K562 (cell line): ENCODE data around the gene RAB31. TPM values are rescaled to one million over a fixed set of nuclear protein-coding genes. Genes with fewer than 3 reads are reported as not detected.

Experiments
- CBX8 ChIP-seq: fragments of 200-600 bp; sonication (generic); IDR thresholded peaks from 2 replicates; pipeline ENCODE4 v1.6.1; 2012; ENCODE audit warnings: borderline replicate concordance, mixed run types, low read depth, mild to moderate bottlenecking, moderate library complexity, mixed read lengths, low read length, control low read depth, inconsistent platforms; ENCODE audit not compliant: poor library complexity, severe bottlenecking; ENCODE audit errors: extremely low read depth
- CHCHD3 ChIP-seq: fragments of 250-450 bp; sonication (Bioruptor Pico); IDR thresholded peaks from 2 replicates; pipeline ENCODE4 v2.1.2; 2022; ENCODE audit warnings: mild to moderate bottlenecking
- COPS2 ChIP-seq: fragments of 450-650 bp; conservative IDR thresholded peaks from 2 replicates; pipeline ENCODE4 v1.6.1; 2016; ENCODE audit warnings: mild to moderate bottlenecking, moderate library complexity
- GATA2 ChIP-seq: sonication (generic); formaldehyde crosslinking; IDR thresholded peaks from 2 replicates; pipeline ENCODE4 v1.4.0; 2020; ENCODE audit warnings: mild to moderate bottlenecking, missing genetic modification reagents
- HDAC1 ChIP-seq, 2 experiments: fragments of 450-650 bp; IDR thresholded peaks; 2 replicates each; pipeline ENCODE4 v1.6.1; 2016 to 2017; ENCODE audit warnings: inconsistent platforms in 1 of 2, mild to moderate bottlenecking in 1 of 2, moderate library complexity in 1 of 2
- HIVEP1 ChIP-seq: fragments of 250-450 bp; sonication (Bioruptor Pico); IDR thresholded peaks from 2 replicates; pipeline ENCODE4 v1.4.0; 2020; ENCODE audit warnings: mild to moderate bottlenecking
- HNRNPK ChIP-seq: fragments of 200-400 bp; formaldehyde crosslinking; IDR thresholded peaks from one replicate; pipeline ENCODE4 v1.6.1; 2018; ENCODE audit warnings: mild to moderate bottlenecking, low read depth, low read length; ENCODE audit not compliant: poor library complexity, severe bottlenecking
- NR2F6 ChIP-seq: fragments of 450-650 bp; formaldehyde crosslinking; IDR thresholded peaks from 2 replicates; pipeline ENCODE4 v1.4.0; 2020; ENCODE audit warnings: mild to moderate bottlenecking
- POLR3G ChIP-seq: IDR thresholded peaks from 2 replicates; pipeline ENCODE4 v1.6.1; 2011; ENCODE audit not compliant: insufficient read length, insufficient replicate concordance; ENCODE audit errors: extremely low read depth
- SAFB ChIP-seq: fragments of 200-400 bp; formaldehyde crosslinking; IDR thresholded peaks from 2 replicates; pipeline ENCODE4 v1.6.1; 2017; ENCODE audit warnings: low read depth, low read length, borderline replicate concordance
- SAFB2 ChIP-seq: fragments of 200-400 bp; formaldehyde crosslinking; IDR thresholded peaks from 2 replicates; pipeline ENCODE4 v1.6.1; 2018; ENCODE audit warnings: borderline replicate concordance, low read length, low read depth, moderate library complexity; ENCODE audit not compliant: severe bottlenecking
- SIRT6 ChIP-seq: IDR thresholded peaks from one replicate; pipeline ENCODE4 v1.6.1; 2012; ENCODE audit warnings: low read depth, mild to moderate bottlenecking, control low read depth, inconsistent platforms, low read length, moderate library complexity
- SMARCA5 ChIP-seq: fragments of 450-650 bp; IDR thresholded peaks from 2 replicates; pipeline ENCODE4 v1.6.1; 2016
- TOE1 ChIP-seq, 2 experiments: fragments of 450-650 bp in 1 of 2; sonication (generic) in 1 of 2; formaldehyde crosslinking in 1 of 2; IDR thresholded peaks; 2 replicates each; pipeline versions ENCODE4 v1.7.1 to v1.8.0; 2016 to 2022; ENCODE audit warnings: borderline replicate concordance in 2 of 2, mild to moderate bottlenecking in 2 of 2, antibody characterized with exemption in 1 of 2, inconsistent platforms in 1 of 2, low read depth in 1 of 2, missing genetic modification reagents in 1 of 2, moderate library complexity in 1 of 2
- TRIM24 ChIP-seq, 2 experiments: fragments of 450-650 bp; IDR thresholded peaks; 2 replicates each; pipeline ENCODE4 v1.6.1; 2016
- ZNF232 ChIP-seq: sonication (generic); formaldehyde crosslinking; IDR thresholded peaks from 2 replicates; pipeline ENCODE4 v1.8.0; 2022; ENCODE audit warnings: mild to moderate bottlenecking, missing genetic modification reagents
- ZNF77 ChIP-seq: fragments of 250-450 bp; sonication (Bioruptor Pico); IDR thresholded peaks from 2 replicates; pipeline ENCODE4 v1.5.0; 2020
- polyA plus RNA-seq, 8 experiments: library from polyadenylated mRNA; depleted of rRNA in 4 of 8; stranded (reverse) in 5 of 8; unstranded in 3 of 8; fragments of >200 nt; fragmentation: Nextera tagmentation in 2 of 8; fragmentation: Illumina TruSeq in 1 of 8; extraction: Ambion mirVana in 2 of 8; extraction: Trizol in 1 of 8; gene quantifications; 2 replicates each; pipeline versions ENCODE4 v1.2.1 to v1.2.3, GENCODE V29; 2011 to 2014; ENCODE audit warnings: inconsistent platforms in 1 of 8, missing spikeins in 1 of 8
- total RNA-seq, 7 experiments: library from RNA; depleted of rRNA in 6 of 7; stranded (reverse); fragments of >200 nt in 6 of 7; fragmentation: Illumina TruSeq in 2 of 7; extraction: Trizol in 2 of 7; gene quantifications; 2 replicates each; pipeline versions ENCODE4 v1.2.1 to v1.2.3, GENCODE V29; 2011 to 2021; ENCODE audit warnings: low replicate concordance in 1 of 7
- TF ChIP-seq, protein P1 (sequence below), 3 experiments: fragments of 200-800 bp in 1 of 3; sonication (Bioruptor generic) in 1 of 3; sonication (generic) in 1 of 3; formaldehyde crosslinking in 1 of 3; IDR thresholded peaks; 2 replicates each; pipeline versions ENCODE4 v1.6.1 to v1.8.0; 2016 to 2022; ENCODE audit warnings: mild to moderate bottlenecking in 2 of 3, missing compliant biosample characterization in 2 of 3, missing genetic modification characterization in 2 of 3, missing genetic modification reagents in 1 of 3
- TF ChIP-seq, protein P2 (sequence below): sonication (generic); formaldehyde crosslinking; IDR thresholded peaks from 2 replicates; pipeline ENCODE4 v1.8.0; 2022; ENCODE audit warnings: mild to moderate bottlenecking, missing genetic modification reagents
- TF ChIP-seq, protein P3 (sequence below): sonication (generic); formaldehyde crosslinking; IDR thresholded peaks from 2 replicates; pipeline ENCODE4 v1.9.0; 2022; ENCODE audit warnings: mild to moderate bottlenecking, missing genetic modification reagents
- TF ChIP-seq, protein P4 (sequence below): sonication (generic); IDR thresholded peaks from 2 replicates; pipeline ENCODE4 v1.6.1; 2016

RAB31 gene
- total and polyA plus RNA-seq, 9 of the 15 experiments (the other 6 are each of a cell fraction or from before 2014, with no cell fraction given): 20.7 to 70.4 (median 41.3) TPM

DNA sequence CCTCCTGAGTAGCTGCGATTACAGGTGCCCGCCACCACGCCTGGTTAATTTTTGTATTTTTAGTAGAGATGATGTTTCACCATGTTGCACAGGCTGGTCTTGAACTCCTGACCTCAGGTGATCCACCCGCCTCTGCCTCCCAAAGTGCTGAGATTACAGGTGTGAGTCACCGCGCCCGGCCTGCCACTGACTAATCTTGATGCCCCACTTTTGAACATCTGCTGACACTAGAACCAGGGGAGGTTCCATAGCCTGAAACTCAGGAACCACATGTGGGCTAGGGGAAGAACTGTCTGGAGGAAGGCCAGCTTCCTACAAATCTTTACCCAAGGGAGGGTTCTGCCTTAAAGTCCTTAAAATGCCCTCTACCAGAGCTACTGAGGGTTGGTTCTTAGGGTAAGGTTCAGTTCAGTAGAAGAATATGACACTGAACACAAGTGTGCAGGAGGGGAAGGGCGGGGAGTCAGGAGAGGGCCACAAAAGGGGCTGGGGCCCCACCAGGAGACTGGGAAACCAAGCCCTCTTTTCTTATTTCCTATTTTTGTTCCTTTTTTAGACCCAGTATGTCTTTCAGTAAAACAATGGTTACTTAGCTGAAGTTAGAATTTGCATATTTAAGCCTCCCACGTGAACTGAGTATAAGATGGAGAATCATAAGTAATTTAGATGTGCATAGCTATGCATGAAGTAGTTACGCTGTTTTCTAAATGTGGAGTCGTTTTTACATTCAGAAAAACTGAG is 6.3 kb upstream of the RAB31 start (continued):
- TF ChIP-seq TOE1 (IDR thresholded peaks at IDR 0.05; ENCODE audit: borderline replicate concordance) (no peak), TOE1 (CRISPR knock-in tag; IDR thresholded peaks at IDR 0.05; ENCODE audit: borderline replicate concordance, low read depth) (no peak), ZNF77 (CRISPR knock-in tag) (no peak), SAFB2 (no peak), CHCHD3 (CRISPR knock-in tag) (no peak), POLR3G (no peak), HDAC1 (IDR thresholded peaks at IDR 0.05) (peak in 1 of 2 experiments; percentile 69; a peak in 2 of 4 replicates), HIVEP1 (no peak), ZNF232 (CRISPR knock-in tag) (no peak), NR2F6 (CRISPR knock-in tag) (no peak), COPS2 (no peak), SMARCA5 (no peak), SAFB (no peak), HNRNPK (no peak), CBX8 (no peak), GATA2 (CRISPR knock-in tag) (0 out of 2 replicates have a peak, but pooled peaks have one; percentile 28), SIRT6 (no peak), TRIM24 (IDR thresholded peaks at IDR 0.05) (peak; percentile 47 to 53; a peak in 2 of 4 replicates)
- TF ChIP-seq, protein P1, sequence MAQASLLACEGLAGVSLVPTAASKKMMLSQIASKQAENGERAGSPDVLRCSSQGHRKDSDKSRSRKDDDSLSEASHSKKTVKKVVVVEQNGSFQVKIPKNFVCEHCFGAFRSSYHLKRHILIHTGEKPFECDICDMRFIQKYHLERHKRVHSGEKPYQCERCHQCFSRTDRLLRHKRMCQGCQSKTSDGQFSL (CRISPR knock-in tag; IDR thresholded peaks at IDR 0.05): no peak
- TF ChIP-seq, protein P1 (tag; IDR thresholded peaks at IDR 0.05): no peak
- TF ChIP-seq, protein P2, sequence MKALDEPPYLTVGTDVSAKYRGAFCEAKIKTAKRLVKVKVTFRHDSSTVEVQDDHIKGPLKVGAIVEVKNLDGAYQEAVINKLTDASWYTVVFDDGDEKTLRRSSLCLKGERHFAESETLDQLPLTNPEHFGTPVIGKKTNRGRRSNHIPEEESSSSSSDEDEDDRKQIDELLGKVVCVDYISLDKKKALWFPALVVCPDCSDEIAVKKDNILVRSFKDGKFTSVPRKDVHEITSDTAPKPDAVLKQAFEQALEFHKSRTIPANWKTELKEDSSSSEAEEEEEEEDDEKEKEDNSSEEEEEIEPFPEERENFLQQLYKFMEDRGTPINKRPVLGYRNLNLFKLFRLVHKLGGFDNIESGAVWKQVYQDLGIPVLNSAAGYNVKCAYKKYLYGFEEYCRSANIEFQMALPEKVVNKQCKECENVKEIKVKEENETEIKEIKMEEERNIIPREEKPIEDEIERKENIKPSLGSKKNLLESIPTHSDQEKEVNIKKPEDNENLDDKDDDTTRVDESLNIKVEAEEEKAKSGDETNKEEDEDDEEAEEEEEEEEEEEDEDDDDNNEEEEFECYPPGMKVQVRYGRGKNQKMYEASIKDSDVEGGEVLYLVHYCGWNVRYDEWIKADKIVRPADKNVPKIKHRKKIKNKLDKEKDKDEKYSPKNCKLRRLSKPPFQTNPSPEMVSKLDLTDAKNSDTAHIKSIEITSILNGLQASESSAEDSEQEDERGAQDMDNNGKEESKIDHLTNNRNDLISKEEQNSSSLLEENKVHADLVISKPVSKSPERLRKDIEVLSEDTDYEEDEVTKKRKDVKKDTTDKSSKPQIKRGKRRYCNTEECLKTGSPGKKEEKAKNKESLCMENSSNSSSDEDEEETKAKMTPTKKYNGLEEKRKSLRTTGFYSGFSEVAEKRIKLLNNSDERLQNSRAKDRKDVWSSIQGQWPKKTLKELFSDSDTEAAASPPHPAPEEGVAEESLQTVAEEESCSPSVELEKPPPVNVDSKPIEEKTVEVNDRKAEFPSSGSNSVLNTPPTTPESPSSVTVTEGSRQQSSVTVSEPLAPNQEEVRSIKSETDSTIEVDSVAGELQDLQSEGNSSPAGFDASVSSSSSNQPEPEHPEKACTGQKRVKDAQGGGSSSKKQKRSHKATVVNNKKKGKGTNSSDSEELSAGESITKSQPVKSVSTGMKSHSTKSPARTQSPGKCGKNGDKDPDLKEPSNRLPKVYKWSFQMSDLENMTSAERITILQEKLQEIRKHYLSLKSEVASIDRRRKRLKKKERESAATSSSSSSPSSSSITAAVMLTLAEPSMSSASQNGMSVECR (CRISPR knock-in tag): no peak
- TF ChIP-seq, protein P3, sequence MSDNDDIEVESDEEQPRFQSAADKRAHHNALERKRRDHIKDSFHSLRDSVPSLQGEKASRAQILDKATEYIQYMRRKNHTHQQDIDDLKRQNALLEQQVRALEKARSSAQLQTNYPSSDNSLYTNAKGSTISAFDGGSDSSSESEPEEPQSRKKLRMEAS (CRISPR knock-in tag): no peak
- TF ChIP-seq, protein P4, sequence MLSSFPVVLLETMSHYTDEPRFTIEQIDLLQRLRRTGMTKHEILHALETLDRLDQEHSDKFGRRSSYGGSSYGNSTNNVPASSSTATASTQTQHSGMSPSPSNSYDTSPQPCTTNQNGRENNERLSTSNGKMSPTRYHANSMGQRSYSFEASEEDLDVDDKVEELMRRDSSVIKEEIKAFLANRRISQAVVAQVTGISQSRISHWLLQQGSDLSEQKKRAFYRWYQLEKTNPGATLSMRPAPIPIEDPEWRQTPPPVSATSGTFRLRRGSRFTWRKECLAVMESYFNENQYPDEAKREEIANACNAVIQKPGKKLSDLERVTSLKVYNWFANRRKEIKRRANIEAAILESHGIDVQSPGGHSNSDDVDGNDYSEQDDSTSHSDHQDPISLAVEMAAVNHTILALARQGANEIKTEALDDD: no peak
